Adipocyte (in vitro differentiated cells): ENCODE results near the gene MFSD11.
"Not testable (repeated sequence)": the region's sequence is repeated elsewhere in the genome, so short reads cannot be mapped to it uniquely, and the experiment has no call there.

Experiments
- DNase-seq: peaks from one replicate; pipeline ENCODE4 v3.0.0-alpha.2; 2015; ENCODE audit warnings: low read depth
- H3K27me3 ChIP-seq: replicated peaks from 2 replicates; pipeline ENCODE4 v1.7.0; 2013; ENCODE audit warnings: mild to moderate bottlenecking, low read length, moderate library complexity; ENCODE audit not compliant: control insufficient read depth, insufficient read depth
- H3K36me3 ChIP-seq: 2 replicates; pipeline ENCODE4 v1.7.0; 2013; ENCODE audit warnings: low read length, mild to moderate bottlenecking, moderate library complexity; ENCODE audit not compliant: control insufficient read depth, insufficient read depth, severe bottlenecking
- H3K4me1 ChIP-seq: 2 replicates; pipeline ENCODE4 v1.7.0; 2013; ENCODE audit warnings: mild to moderate bottlenecking, low read length, moderate library complexity; ENCODE audit not compliant: control insufficient read depth, insufficient read depth
- H3K4me3 ChIP-seq: 2 replicates; pipeline ENCODE4 v1.7.0; 2013; ENCODE audit warnings: mild to moderate bottlenecking, low read length, moderate library complexity
- H3K9ac ChIP-seq: 2 replicates; pipeline ENCODE4 v1.7.0; 2013; ENCODE audit warnings: mild to moderate bottlenecking, low read length, moderate library complexity
- H3K9me3 ChIP-seq: 2 replicates; pipeline ENCODE4 v1.7.0; 2013; ENCODE audit warnings: mild to moderate bottlenecking, low read length, moderate library complexity; ENCODE audit not compliant: control insufficient read depth

The MFSD11 gene

DNA sequence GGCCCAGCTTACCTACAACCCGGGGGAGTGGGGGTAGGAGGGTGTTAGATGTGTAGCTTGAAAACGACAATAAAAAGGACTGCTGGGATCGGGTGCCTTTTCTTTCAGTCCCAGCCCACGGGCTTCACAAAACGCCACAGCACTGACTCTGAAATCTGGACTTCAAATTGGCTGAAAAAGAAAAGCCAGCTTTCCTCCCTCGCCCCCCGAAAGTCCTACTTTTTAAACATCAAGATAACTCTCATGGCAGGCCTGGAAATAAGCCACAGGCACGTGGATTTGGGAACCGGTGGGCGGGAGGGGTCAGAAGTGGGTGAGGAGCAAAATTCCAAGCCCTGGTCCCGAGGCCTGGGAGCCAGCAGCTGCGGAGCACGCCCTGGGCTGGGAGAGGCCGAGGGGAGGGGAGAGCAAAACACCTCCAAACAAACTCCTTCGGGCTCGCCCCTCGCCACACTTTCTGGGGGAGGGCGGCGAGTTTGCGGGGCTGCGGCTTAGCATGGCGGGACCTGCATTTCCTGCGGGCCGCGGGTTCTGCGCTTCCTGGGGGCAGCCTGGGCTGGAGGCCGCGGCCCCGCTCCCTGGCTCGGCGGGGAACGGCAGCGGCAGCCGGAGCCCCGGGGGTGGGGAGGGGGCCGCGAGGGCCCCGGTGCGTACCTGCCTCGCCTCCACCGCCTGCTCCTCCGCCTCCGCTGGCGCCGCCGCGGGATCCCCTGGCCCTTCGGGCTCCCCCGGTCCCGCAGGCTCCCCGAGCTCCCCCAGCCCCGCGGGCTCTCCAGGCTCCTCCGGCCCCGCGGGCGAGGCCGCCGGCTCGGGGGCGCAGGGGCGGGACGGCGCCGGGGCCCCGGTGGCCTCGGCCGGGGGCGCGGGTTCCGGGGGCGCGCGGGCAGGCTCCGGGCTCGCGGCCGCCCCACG is 27.7 kb upstream of the MFSD11 start:
- Histone ChIP-seq H3K36me3 (peaks cover 13% of the 10 kb centered on the region), H3K4me1 (peaks cover 46% of the 10 kb centered on the region), H3K4me3 (peak overlapping the region; percentile 92), H3K9ac (peak overlapping the region; percentile 96)
- peak; percentile 66 for DNase-seq
- H3K9me3 ChIP-seq, H3K27me3 ChIP-seq: not testable (repeated sequence)

DNA sequence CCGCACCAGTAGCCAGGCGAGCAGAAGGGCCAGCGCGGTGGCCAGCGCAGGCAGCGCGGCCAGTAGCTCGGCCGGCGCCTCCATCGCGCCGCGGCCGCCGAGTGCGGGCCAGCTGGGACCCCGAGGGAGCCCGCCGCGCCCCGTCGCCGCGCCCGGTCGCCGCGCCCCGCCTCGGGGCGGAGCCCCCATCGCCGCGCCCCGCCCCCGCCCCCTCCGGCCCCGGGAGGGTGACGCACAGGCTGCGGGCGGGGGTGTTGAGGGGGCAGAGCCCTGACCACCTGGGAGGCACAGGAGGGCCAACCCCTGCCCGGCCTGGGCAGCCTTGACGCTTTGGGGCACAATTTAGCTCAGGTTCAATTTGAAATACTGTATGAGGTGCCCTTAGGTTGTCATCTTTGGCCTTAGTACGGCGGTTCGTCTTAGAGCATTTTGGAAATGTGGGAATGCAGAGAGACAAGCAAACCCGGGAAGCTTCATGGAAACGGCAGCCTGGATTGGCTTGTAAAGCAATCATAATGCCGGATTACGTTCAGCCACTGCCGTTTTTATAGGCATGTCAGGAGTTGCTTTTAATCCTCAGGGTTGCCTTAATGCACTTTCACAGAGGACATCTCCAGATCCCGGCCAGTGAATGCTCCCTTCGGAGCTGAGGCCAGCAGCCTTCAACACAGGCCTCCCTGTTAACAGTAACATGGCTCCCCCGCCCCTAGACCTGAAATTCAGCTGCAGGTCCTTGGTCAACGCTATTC is 26.9 kb upstream of the MFSD11 start, which contains the start of gene MXRA7:
TSS of gene MXRA7 (minus strand) at position 103 of the 749 bp plus-strand sequence. CDS start at position 84, 19 bp downstream.
- H3K4me3 ChIP-seq, result peak within 1 kb of the TSS; percentile 92
- peaks cover 18% of the 10 kb centered on the region for H3K36me3 ChIP-seq
- H3K9ac ChIP-seq, result peak within 1 kb of the TSS; percentile 96
- peak; percentile 92 for DNase-seq
- no peaks in the 10 kb centered on the region for H3K27me3 ChIP-seq
- no peaks in the 10 kb centered on the region for H3K9me3 ChIP-seq
- H3K4me1 ChIP-seq, result peaks cover 55% of the 10 kb centered on the region

DNA sequence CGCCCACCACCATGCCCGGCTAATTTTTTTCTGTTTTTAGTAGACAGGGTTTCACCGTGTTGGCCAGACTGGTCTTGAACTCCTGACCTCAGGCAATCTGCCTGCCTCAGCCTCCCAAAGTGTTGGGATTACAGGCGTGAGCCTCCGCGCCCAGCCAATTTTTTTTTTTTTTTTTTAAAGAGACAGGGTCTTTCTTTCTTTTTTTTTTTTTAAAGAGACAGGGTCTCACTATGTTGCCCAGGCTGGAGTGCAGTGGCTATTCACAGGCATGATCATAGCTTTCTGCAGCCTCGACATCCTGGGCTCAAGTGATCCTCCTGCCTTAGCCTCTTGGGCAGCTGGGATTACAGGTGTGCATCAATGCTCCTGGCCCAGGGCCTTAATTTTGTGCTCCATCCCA is 25.6 kb upstream of the MFSD11 start:
- DNase-seq, H3K9ac ChIP-seq, H3K4me3 ChIP-seq, H3K27me3 ChIP-seq, H3K9me3 ChIP-seq: not testable (repeated sequence)
- Histone ChIP-seq H3K36me3 (peaks cover 20% of the 10 kb centered on the region), H3K4me1 (peaks cover 58% of the 10 kb centered on the region)

DNA sequence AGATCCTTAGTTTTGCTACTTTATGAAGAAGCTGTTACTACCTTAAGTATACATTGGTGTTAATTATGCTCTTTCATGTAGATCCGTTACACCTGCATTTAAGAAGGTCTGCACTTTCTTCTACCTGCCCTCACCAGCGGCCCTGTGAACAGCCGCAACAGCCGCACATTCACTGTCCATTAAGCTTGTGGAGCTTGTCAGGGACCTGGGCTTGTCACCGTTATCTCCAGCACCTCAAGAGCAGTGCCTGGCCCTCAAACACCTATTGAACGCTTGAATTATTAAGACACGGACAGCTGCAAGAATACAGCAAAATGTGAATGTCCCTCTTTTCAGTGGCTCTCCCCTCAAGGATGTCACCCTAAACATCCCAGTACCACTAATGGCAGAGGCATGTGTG is 24.2 kb upstream of the MFSD11 start:
- no peaks in the 10 kb centered on the region for H3K9me3 ChIP-seq
- H3K9ac ChIP-seq, result peak overlapping the region; percentile 60
- peaks cover 32% of the 10 kb centered on the region for H3K36me3 ChIP-seq

DNA sequence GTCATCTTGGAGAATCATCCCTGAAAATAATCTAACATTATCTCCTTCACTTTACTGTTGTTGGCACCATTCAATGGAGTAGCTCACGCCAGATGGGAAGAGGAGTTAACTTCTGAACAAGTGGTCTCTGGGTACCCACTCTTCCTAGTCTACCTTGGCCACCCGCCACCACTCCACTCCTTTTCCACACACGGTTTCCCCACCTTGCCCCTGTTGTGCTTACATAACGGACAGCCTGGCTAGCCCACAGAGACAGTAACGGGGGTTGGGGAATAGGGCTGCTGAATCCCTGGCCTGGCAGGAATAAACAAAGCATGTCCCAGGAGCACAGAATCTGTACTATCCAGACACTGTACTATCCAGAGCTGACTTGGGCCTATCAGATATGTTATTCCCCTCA is 23.6 kb upstream of the MFSD11 start:
- peak overlapping the region; percentile 60 for H3K9ac ChIP-seq
- H3K27me3 ChIP-seq, result no peaks in the 10 kb centered on the region
- peaks cover 43% of the 10 kb centered on the region for H3K4me1 ChIP-seq
- H3K36me3 ChIP-seq, result peaks cover 38% of the 10 kb centered on the region
- no peak for DNase-seq
- H3K4me3 ChIP-seq, result no peak overlapping the region
- no peaks in the 10 kb centered on the region for H3K9me3 ChIP-seq

More for the DNA sequence above, 24.2 kb upstream of the MFSD11 start:
- Histone ChIP-seq H3K4me1 (peaks cover 46% of the 10 kb centered on the region), H3K4me3 (no peak overlapping the region), H3K27me3 (no peaks in the 10 kb centered on the region)
- no peak for DNase-seq

DNA sequence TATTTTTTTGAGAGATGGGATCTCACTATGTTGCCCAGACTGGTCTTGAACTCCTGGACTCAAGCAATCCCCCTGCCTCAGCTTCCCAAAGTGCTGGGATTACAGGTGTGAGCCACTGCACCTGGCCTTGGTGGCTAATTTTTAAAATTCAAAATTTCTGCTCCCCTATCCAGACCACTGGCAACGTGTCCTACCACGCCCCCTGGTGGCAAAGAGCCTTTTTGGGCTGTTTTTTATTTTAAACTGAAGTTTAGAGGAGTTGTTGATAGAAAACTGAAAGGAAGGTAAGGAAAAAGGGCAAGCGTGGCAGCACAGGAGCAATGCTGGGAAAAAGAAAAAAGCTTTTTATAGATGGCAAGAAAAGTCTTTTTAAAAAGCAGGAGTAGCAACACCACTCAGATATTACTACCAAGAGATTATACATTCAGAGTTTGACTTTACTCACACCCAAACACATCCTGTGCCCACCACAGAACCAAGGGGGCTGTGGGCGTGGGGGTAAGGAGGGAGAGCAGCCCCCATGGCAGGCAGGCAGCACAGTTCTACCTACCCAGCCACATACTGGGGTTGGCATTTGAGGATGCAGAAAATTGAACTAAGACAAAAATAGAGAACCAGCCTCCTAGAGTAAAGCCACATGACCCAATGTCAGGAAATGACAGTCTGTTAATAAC is 23.0 kb upstream of the MFSD11 start:
- Histone ChIP-seq H3K9ac (peak overlapping the region; percentile 60), H3K4me1 (peaks cover 43% of the 10 kb centered on the region), H3K36me3 (peaks cover 44% of the 10 kb centered on the region), H3K27me3 (no peaks in the 10 kb centered on the region), H3K9me3 (no peaks in the 10 kb centered on the region), H3K4me3 (no peak overlapping the region)
- DNase-seq, result peak; percentile 91

DNA sequence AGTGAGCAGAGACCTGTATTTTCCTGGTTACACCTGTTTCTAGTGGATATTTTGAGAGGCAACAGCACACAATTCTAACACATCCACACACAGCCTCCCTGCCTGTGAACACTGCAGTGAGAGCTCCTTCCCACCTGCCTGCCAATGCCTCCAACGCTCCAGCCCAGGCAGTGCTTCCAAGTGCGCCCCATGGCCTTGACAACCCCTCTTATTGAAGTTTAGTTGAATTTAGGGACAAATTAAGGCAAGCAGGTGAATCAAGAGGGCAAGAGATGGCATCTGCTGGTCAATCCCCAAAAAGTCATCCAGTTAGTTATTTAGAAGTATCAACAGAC is 22.5 kb upstream of the MFSD11 start:
- Histone ChIP-seq H3K9me3 (no peaks in the 10 kb centered on the region), H3K4me3 (no peak overlapping the region), H3K4me1 (peaks cover 43% of the 10 kb centered on the region), H3K36me3 (peaks cover 49% of the 10 kb centered on the region), H3K9ac (peak overlapping the region; percentile 60), H3K27me3 (no peaks in the 10 kb centered on the region)
- DNase-seq, result no peak

DNA sequence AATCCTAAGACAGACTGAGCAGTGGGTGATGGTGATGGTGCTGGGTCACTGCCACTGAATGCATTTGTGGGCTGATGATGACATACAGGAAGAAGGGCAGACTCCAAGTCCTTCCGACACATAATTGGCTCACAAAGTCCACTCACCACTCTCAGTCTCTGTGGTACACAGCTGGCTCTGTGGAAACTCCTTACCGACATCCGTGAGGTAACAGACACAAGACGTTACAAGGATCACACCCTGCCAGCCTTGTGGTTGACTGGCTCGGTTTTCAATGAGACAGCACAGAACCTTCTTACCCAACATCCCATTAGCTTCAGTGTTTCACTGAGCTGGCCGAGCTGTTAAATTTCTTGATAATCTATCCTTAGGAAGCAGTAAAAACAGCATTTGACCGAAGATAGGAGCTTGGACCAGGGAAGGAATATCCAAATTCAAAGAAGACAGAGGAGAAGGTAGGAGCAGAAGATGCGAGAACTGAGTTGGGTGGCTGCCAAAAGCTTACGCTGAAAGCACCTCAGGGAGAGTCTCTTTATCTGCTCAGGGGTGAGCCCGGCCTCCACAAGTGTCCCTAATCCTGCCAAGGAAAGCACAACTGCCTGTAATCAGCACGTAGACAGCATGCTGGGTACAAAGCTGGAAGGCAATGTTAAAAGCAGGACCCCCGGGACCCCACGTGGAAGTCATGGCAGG is 21.6 kb upstream of the MFSD11 start:
- no peaks in the 10 kb centered on the region for H3K9me3 ChIP-seq
- H3K4me1 ChIP-seq, result peaks cover 39% of the 10 kb centered on the region
- H3K9ac ChIP-seq, result peak overlapping the region; percentile 89
- peak overlapping the region; percentile 72 for H3K4me3 ChIP-seq
- peaks cover 57% of the 10 kb centered on the region for H3K36me3 ChIP-seq
- no peaks in the 10 kb centered on the region for H3K27me3 ChIP-seq
- peak; percentile 82 for DNase-seq

DNA sequence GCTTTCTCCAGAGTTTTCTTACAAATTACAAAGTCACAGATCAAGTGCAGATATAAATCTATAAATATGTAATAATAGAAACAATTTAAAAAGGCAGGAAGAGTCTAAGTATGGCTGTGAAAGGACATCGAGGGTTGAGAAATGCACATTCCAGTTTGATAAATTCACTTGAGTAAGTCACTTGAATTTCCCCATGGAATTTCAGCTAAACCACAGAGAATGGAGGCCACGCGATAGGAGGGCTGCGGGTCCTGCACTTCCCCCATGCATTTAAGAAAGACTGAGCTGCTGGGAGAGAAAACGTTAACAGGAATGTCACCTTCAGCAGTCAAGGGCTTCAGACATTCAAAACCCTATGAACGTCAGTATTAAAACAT is 21.1 kb upstream of the MFSD11 start:
- H3K27me3 ChIP-seq, result no peaks in the 10 kb centered on the region
- DNase-seq, result peak; percentile 90
- H3K9ac ChIP-seq, result peak overlapping the region; percentile 89
- H3K4me1 ChIP-seq, result peaks cover 34% of the 10 kb centered on the region
- peak overlapping the region; percentile 72 for H3K4me3 ChIP-seq
- H3K36me3 ChIP-seq, result peaks cover 63% of the 10 kb centered on the region
- H3K9me3 ChIP-seq, result no peaks in the 10 kb centered on the region

DNA sequence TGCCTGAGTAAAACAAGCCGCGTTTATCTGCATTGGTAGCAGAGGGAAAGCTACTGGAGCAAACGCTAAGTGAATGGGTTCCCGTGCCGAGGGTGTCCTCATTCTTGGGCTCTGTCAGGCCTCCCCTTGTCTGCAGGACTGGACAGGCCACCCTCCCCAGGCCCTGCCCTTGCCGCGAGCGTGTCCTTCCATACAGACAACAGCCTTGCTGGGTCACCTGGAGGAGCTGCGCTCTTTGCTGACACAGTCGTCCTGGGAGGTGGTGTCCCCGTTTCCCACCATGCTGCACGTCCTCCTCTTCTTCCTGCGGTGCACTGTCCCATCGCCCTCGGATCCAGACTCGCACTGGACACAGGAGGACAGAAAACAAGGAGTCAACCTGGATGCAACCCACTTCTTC is 19.4 kb upstream of the MFSD11 start:
- no peaks in the 10 kb centered on the region for H3K9me3 ChIP-seq
- no peak overlapping the region for H3K9ac ChIP-seq
- H3K4me3 ChIP-seq, result no peak overlapping the region
- DNase-seq, result no peak
- H3K27me3 ChIP-seq, result no peaks in the 10 kb centered on the region
- peaks cover 73% of the 10 kb centered on the region for H3K36me3 ChIP-seq
- H3K4me1 ChIP-seq, result peaks cover 33% of the 10 kb centered on the region
